Type B pancreatic cell (in vitro differentiated cells): ENCODE data around the gene KIF4B. TPM values are rescaled to one million over a fixed set of nuclear protein-coding genes. Genes with fewer than 3 reads are reported as not detected.

Experiments
- DNase-seq: peaks from one replicate; pipeline ENCODE4 v3.0.0; 2021; ENCODE audit warnings: mixed read lengths; ENCODE audit not compliant: unreplicated experiment; ENCODE audit errors: extremely low spot score
- H3K27ac Mint-ChIP-seq: 2 replicates; pipeline ENCODE4 v1.8.0; 2021; ENCODE audit warnings: mild to moderate bottlenecking, mixed read lengths
- H3K27me3 Mint-ChIP-seq: 2 replicates; pipeline ENCODE4 v1.8.0; 2021; ENCODE audit warnings: mixed read lengths
- H3K36me3 Mint-ChIP-seq: 2 replicates; pipeline ENCODE4 v1.8.0; 2021; ENCODE audit warnings: mixed read lengths
- H3K4me1 Mint-ChIP-seq: one replicate; pipeline ENCODE4 v1.8.0; 2021; ENCODE audit warnings: mixed read lengths; ENCODE audit not compliant: unreplicated experiment
- H3K4me3 Mint-ChIP-seq: 2 replicates; pipeline ENCODE4 v1.8.0; 2021; ENCODE audit warnings: mild to moderate bottlenecking, mixed read lengths
- H3K9me3 Mint-ChIP-seq: 2 replicates; pipeline ENCODE4 v1.8.0; 2021; ENCODE audit warnings: mixed read lengths
- CTCF ChIP-seq: fragments of 200-600 bp; sonication (generic); conservative IDR thresholded peaks from 2 replicates; pipeline ENCODE4 v1.5.0; 2021; ENCODE audit warnings: antibody characterized with exemption, mild to moderate bottlenecking
- total RNA-seq: library from RNA; stranded (reverse); gene quantifications from 2 replicates; pipeline ENCODE4 v1.2.1, GENCODE V29; 2021; ENCODE audit warnings: low replicate concordance

KIF4B gene
- total RNA-seq, 1 donor from 2014 or later: 0.17 TPM

GRCh38 chr5:155052532-155052931, 39.0 kb downstream of the KIF4B start:
- H3K4me1 Mint-ChIP-seq: peaks cover 22% of the 10 kb centered on the region
- H3K36me3 Mint-ChIP-seq: no peaks in the 10 kb centered on the region
- DNase-seq: no peak
- no peak overlapping the region for H3K4me3 Mint-ChIP-seq
- peaks cover 17% of the 10 kb centered on the region for H3K27me3 Mint-ChIP-seq
- H3K27ac Mint-ChIP-seq: no peak overlapping the region
- no peaks in the 10 kb centered on the region for H3K9me3 Mint-ChIP-seq
- TF ChIP-seq CTCF: no peak

GRCh38 chr5:155053501-155053900, 39.9 kb downstream of the KIF4B start:
- Mint-ChIP-seq H3K27ac (no peak overlapping the region), H3K4me1 (peaks cover 22% of the 10 kb centered on the region), H3K36me3 (no peaks in the 10 kb centered on the region), H3K4me3 (no peak overlapping the region), H3K9me3 (no peaks in the 10 kb centered on the region), H3K27me3 (peaks cover 16% of the 10 kb centered on the region)
- TF ChIP-seq CTCF: no peak
- no peak for DNase-seq

GRCh38 chr5:155056644-155057269, 43.2 kb downstream of the KIF4B start:
- Mint-ChIP-seq H3K36me3 (no peaks in the 10 kb centered on the region), H3K4me3 (no peak overlapping the region), H3K4me1 (peaks cover 18% of the 10 kb centered on the region), H3K9me3 (no peaks in the 10 kb centered on the region), H3K27ac (no peak overlapping the region), H3K27me3 (peaks cover 16% of the 10 kb centered on the region)
- DNase-seq: no peak
- no peak for TF ChIP-seq CTCF

- Mint-ChIP-seq H3K27ac (no peak overlapping the region), H3K4me3 (no peak overlapping the region), H3K9me3 (no peaks in the 10 kb centered on the region), H3K4me1 (peaks cover 15% of the 10 kb centered on the region), H3K36me3 (no peaks in the 10 kb centered on the region), H3K27me3 (peaks cover 19% of the 10 kb centered on the region)
- DNase-seq: no peak
- no peak for TF ChIP-seq CTCF
Observed at GRCh38 chr5:155057626-155058025, 44.1 kb downstream of the KIF4B start.

GRCh38 chr5:155064580-155064979, 51.0 kb downstream of the KIF4B start:
- no peak overlapping the region for H3K4me3 Mint-ChIP-seq
- no peak for DNase-seq
- H3K4me1 Mint-ChIP-seq: no peaks in the 10 kb centered on the region
- H3K27me3 Mint-ChIP-seq: peaks cover 13% of the 10 kb centered on the region
- TF ChIP-seq CTCF: no peak
- H3K27ac Mint-ChIP-seq: no peak overlapping the region
- no peaks in the 10 kb centered on the region for H3K9me3 Mint-ChIP-seq
- no peaks in the 10 kb centered on the region for H3K36me3 Mint-ChIP-seq
